Stimulated activated CD4-positive, alpha-beta T cell treated with anti-CD3 and anti-CD28 coated beads, TNF-alpha, amount 100 ng/mL, for 48 hours (primary cell): ENCODE data around the gene DDX56.
A peak's percentile ranks its signal among the peaks of the same experiment; 100 is the strongest.

Experiments
- DNase-seq, 3 donors: peaks; one replicate each; pipeline ENCODE4 v3.0.0-alpha.2; 2020; ENCODE audit warnings: low read depth in 3 of 3

Gene DDX56

GRCh38 chr7:44595934-44596635, 22.4 kb upstream of the DDX56 start:
- DNase-seq: no peak

GRCh38 chr7:44590910-44591309, 17.2 kb upstream of the DDX56 start:
- DNase-seq: no peak

- DNase-seq: peak in 1 of 3 donors; percentile 48
Measured at GRCh38 chr7:44587843-44588711, 14.4 kb upstream of the DDX56 start.

GRCh38 chr7:44583146-44583865, 9.6 kb upstream of the DDX56 start:
- no peak for DNase-seq

GRCh38 chr7:44581879-44582603, 8.3 kb upstream of the DDX56 start, which contains the start of gene TMED4:
Gene TMED4 (minus strand): TSS chr7:44582231. CDS start chr7:44582206, 25 bp downstream.
- DNase-seq: peak; percentile 100

GRCh38 chr7:44580945-44581878, 7.5 kb upstream of the DDX56 start:
- peak in 1 of 3 donors; percentile 24 for DNase-seq

GRCh38 chr7:44576228-44576627, 2.5 kb upstream of the DDX56 start:
- no peak for DNase-seq

GRCh38 chr7:44575054-44575453, 1.3 kb upstream of the DDX56 start:
- no peak for DNase-seq

GRCh38 chr7:44574287-44574872, 672 bp upstream of the DDX56 start:
- no peak for DNase-seq

GRCh38 chr7:44572771-44573170, 937 bp downstream of the DDX56 start:
- DNase-seq: no peak

- no peak for DNase-seq
Measured at GRCh38 chr7:44569959-44570358, 3.7 kb downstream of the DDX56 start.

- DNase-seq: no peak
Measured at GRCh38 chr7:44568771-44569560, 4.7 kb downstream of the DDX56 start.

- DNase-seq: no peak
Measured at GRCh38 chr7:44567884-44568283, 5.8 kb downstream of the DDX56 start.

- DNase-seq: no peak
Measured at GRCh38 chr7:44566680-44567079, 7.0 kb downstream of the DDX56 start.

- no peak for DNase-seq
Measured at GRCh38 chr7:44565795-44566559, 7.7 kb downstream of the DDX56 start.

- peak in 1 of 3 donors; percentile 43 for DNase-seq
Measured at GRCh38 chr7:44565097-44565794, 8.5 kb downstream of the DDX56 start.

GRCh38 chr7:44564606-44565005, 9.1 kb downstream of the DDX56 start:
- DNase-seq: no peak

GRCh38 chr7:44563171-44563679, 10.5 kb downstream of the DDX56 start:
- no peak for DNase-seq
